Measurements from ENCODE around the gene ERC2.

The ERC2 gene

GRCh38 chr3:55801676-55802075, 666.6 kb downstream of the ERC2 start:
- Histone ChIP-seq H3K9me3 (ENCODE audit: severe bottlenecking) (no peaks in the 10 kb centered on the region), H3K27me3 (ENCODE audit: insufficient read depth, low read depth, severe bottlenecking) (no peaks in the 10 kb centered on the region), H3K27ac (no peak overlapping the region), H3K36me3 (no peaks in the 10 kb centered on the region), H3K4me3 (ENCODE audit: low read depth, low read length) (no peak overlapping the region)
- TF ChIP-seq CTCF (IDR thresholded peaks at IDR 0.05; ENCODE audit: low read depth, low read length), result no peak
- DNase-seq, result no peak

GRCh38 chr3:55801068-55801467, 667.2 kb downstream of the ERC2 start:
- H3K27ac ChIP-seq, result no peak overlapping the region

GRCh38 chr3:55797775-55798174, 670.5 kb downstream of the ERC2 start:
- Histone ChIP-seq H3K9me3 (ENCODE audit: severe bottlenecking) (no peaks in the 10 kb centered on the region), H3K4me3 (ENCODE audit: low read depth, low read length) (no peak overlapping the region), H3K27ac (no peak overlapping the region), H3K27me3 (ENCODE audit: insufficient read depth, low read depth, severe bottlenecking) (no peaks in the 10 kb centered on the region), H3K36me3 (no peaks in the 10 kb centered on the region)
- no peak for DNase-seq
- no peak for TF ChIP-seq CTCF (IDR thresholded peaks at IDR 0.05; ENCODE audit: low read depth, low read length)

More at GRCh38 chr3:55801068-55801467, 667.2 kb downstream of the ERC2 start:
- Histone ChIP-seq H3K36me3 (no peaks in the 10 kb centered on the region), H3K27me3 (ENCODE audit: insufficient read depth, low read depth, severe bottlenecking) (no peaks in the 10 kb centered on the region), H3K9me3 (ENCODE audit: severe bottlenecking) (no peaks in the 10 kb centered on the region), H3K4me3 (ENCODE audit: low read depth, low read length) (no peak overlapping the region)
- no peak for DNase-seq
- TF ChIP-seq CTCF (IDR thresholded peaks at IDR 0.05; ENCODE audit: low read depth, low read length), result no peak

GRCh38 chr3:55797084-55797483, 671.2 kb downstream of the ERC2 start:
- Histone ChIP-seq H3K27me3 (ENCODE audit: insufficient read depth, low read depth, severe bottlenecking) (no peaks in the 10 kb centered on the region), H3K36me3 (no peaks in the 10 kb centered on the region), H3K4me3 (ENCODE audit: low read depth, low read length) (no peak overlapping the region), H3K9me3 (ENCODE audit: severe bottlenecking) (no peaks in the 10 kb centered on the region), H3K27ac (no peak overlapping the region)
- no peak for TF ChIP-seq CTCF (IDR thresholded peaks at IDR 0.05; ENCODE audit: low read depth, low read length)
- no peak for DNase-seq

- Histone ChIP-seq H3K9me3 (ENCODE audit: severe bottlenecking) (no peaks in the 10 kb centered on the region), H3K27me3 (ENCODE audit: insufficient read depth, low read depth, severe bottlenecking) (no peaks in the 10 kb centered on the region), H3K27ac (no peak overlapping the region), H3K36me3 (no peaks in the 10 kb centered on the region), H3K4me3 (ENCODE audit: low read depth, low read length) (no peak overlapping the region)
- no peak for TF ChIP-seq CTCF (IDR thresholded peaks at IDR 0.05; ENCODE audit: low read depth, low read length)
- no peak for DNase-seq
These were observed 671.7 kb downstream of the ERC2 start for GRCh38 chr3:55796533-55796932.

- no peaks in the 10 kb centered on the region for H3K36me3 ChIP-seq
- H3K4me3 ChIP-seq (ENCODE audit: low read depth, low read length), result no peak overlapping the region
- no peak overlapping the region for H3K27ac ChIP-seq
- TF ChIP-seq CTCF (IDR thresholded peaks at IDR 0.05; ENCODE audit: low read depth, low read length), result no peak
- no peaks in the 10 kb centered on the region for H3K27me3 ChIP-seq (ENCODE audit: insufficient read depth, low read depth, severe bottlenecking)
- H3K9me3 ChIP-seq (ENCODE audit: severe bottlenecking), result no peaks in the 10 kb centered on the region
- DNase-seq, result no peak
These were observed 672.5 kb downstream of the ERC2 start for GRCh38 chr3:55795746-55796145.

Measured in WERI-Rb-1 (cell line).